ENCODE results near the gene C17orf78.

- TF ChIP-seq, protein P1, sequence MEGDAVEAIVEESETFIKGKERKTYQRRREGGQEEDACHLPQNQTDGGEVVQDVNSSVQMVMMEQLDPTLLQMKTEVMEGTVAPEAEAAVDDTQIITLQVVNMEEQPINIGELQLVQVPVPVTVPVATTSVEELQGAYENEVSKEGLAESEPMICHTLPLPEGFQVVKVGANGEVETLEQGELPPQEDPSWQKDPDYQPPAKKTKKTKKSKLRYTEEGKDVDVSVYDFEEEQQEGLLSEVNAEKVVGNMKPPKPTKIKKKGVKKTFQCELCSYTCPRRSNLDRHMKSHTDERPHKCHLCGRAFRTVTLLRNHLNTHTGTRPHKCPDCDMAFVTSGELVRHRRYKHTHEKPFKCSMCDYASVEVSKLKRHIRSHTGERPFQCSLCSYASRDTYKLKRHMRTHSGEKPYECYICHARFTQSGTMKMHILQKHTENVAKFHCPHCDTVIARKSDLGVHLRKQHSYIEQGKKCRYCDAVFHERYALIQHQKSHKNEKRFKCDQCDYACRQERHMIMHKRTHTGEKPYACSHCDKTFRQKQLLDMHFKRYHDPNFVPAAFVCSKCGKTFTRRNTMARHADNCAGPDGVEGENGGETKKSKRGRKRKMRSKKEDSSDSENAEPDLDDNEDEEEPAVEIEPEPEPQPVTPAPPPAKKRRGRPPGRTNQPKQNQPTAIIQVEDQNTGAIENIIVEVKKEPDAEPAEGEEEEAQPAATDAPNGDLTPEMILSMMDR (conservative IDR thresholded peaks at IDR 0.05 in 1 of 2, IDR thresholded peaks at IDR 0.05 in 1 of 2; ENCODE audit: extremely low read depth in 1 of 2, insufficient read depth in 1 of 2, low read depth in 1 of 2, low read length in 2 of 2), result peak; percentile 100
- TF ChIP-seq EZH2 (IDR thresholded peaks at IDR 0.05; ENCODE audit: borderline replicate concordance, low read length), result no peak
These were observed 2.1 kb upstream of the C17orf78 start for GRCh38 chr17:37373530-37374159.

All from mammary epithelial cell (primary cell).